C4-2B (cell line): ENCODE measurements around the gene CCDC85B.

ENCODE experiments used
- H3K27ac ChIP-seq: fragments of 450-650 bp; 2 replicates; pipeline ENCODE4 v1.5.1; 2017
- CTCF ChIP-seq: fragments of 450-650 bp; conservative IDR thresholded peaks from 2 replicates; pipeline ENCODE4 v1.5.1; 2017; ENCODE audit warnings: mild to moderate bottlenecking
- ZFX ChIP-seq: fragments of 450-650 bp; IDR thresholded peaks from 2 replicates; pipeline ENCODE4 v1.6.1; 2017

CCDC85B gene

GRCh38 chr11:65927904-65928397, 37.5 kb downstream of the CCDC85B start:
- no peak overlapping the region for H3K27ac ChIP-seq
- TF ChIP-seq CTCF (no peak), ZFX (no peak)

- no peak overlapping the region for H3K27ac ChIP-seq
- TF ChIP-seq ZFX (no peak), CTCF (no peak)
Measured at GRCh38 chr11:65928667-65929066, 38.2 kb downstream of the CCDC85B start.

GRCh38 chr11:65931773-65932557, 41.5 kb downstream of the CCDC85B start:
- no peak for TF ChIP-seq CTCF
- TF ChIP-seq ZFX: no peak
- no peak overlapping the region for H3K27ac ChIP-seq

GRCh38 chr11:65932558-65932919, 42.1 kb downstream of the CCDC85B start:
- TF ChIP-seq ZFX (no peak), CTCF (no peak)
- no peak overlapping the region for H3K27ac ChIP-seq

- no peak for TF ChIP-seq ZFX
- no peak for TF ChIP-seq CTCF
- no peak overlapping the region for H3K27ac ChIP-seq
Measured at GRCh38 chr11:65934014-65934413, 43.5 kb downstream of the CCDC85B start.

GRCh38 chr11:65937766-65938165, 47.3 kb downstream of the CCDC85B start:
- TF ChIP-seq CTCF: no peak
- TF ChIP-seq ZFX: no peak
- H3K27ac ChIP-seq: no peak overlapping the region
